Measurements from ENCODE around the gene CELF3. TPM values are rescaled to one million over a fixed set of nuclear protein-coding genes. Genes with fewer than 3 reads are reported as not detected.

The CELF3 gene
- polyA plus RNA-seq, 1 experiment: not detected

GRCh38 chr1:151728151-151729054 lies 11.8 kb upstream of the CELF3 start:
- CTCF ChIA-PET: interaction anchor here (0.6 to 1.7 kb wide), 6 partner anchors 10 to 284 kb away, joined by 3 to 7 read pairs (median 6); no protein-coding TSS in a partner anchor
- no peak overlapping the region for H3K4me3 ChIP-seq (ENCODE audit: low read depth, low read length)
- TF ChIP-seq CTCF (IDR thresholded peaks at IDR 0.05; ENCODE audit: insufficient read depth, low read depth, low read length): no peak
- peaks cover 19% of the 10 kb centered on the region for H3K27me3 ChIP-seq (ENCODE audit: control insufficient read depth, insufficient read depth, low read length)
- no peaks in the 10 kb centered on the region for H3K36me3 ChIP-seq (ENCODE audit: control insufficient read depth, insufficient read depth, low read length)
- POLR2A ChIA-PET: no interaction called here
- no peak for DNase-seq (ENCODE audit: low read depth)

- TF ChIP-seq CTCF (IDR thresholded peaks at IDR 0.05; ENCODE audit: insufficient read depth, low read depth, low read length): no peak
- Histone ChIP-seq H3K27me3 (ENCODE audit: control insufficient read depth, insufficient read depth, low read length) (peaks cover 25% of the 10 kb centered on the region), H3K36me3 (ENCODE audit: control insufficient read depth, insufficient read depth, low read length) (no peaks in the 10 kb centered on the region), H3K4me3 (ENCODE audit: low read depth, low read length) (no peak overlapping the region)
- CTCF ChIA-PET: interaction anchor here (0.7 to 1.6 kb wide), 3 partner anchors 11 to 383 kb away, joined by 3 to 6 read pairs (median 3); no protein-coding TSS in a partner anchor
- DNase-seq (ENCODE audit: low read depth): no peak
- POLR2A ChIA-PET: no interaction called here
These were observed 7.2 kb upstream of the CELF3 start for GRCh38 chr1:151723726-151724370.

- Histone ChIP-seq H3K36me3 (ENCODE audit: control insufficient read depth, insufficient read depth, low read length) (no peaks in the 10 kb centered on the region), H3K27me3 (ENCODE audit: control insufficient read depth, insufficient read depth, low read length) (peaks cover 33% of the 10 kb centered on the region), H3K4me3 (ENCODE audit: low read depth, low read length) (peak overlapping the region; percentile 33)
- CTCF ChIA-PET: interaction anchor here (0.8 to 1.6 kb wide), 4 partner anchors 13 to 381 kb away, joined by 3 to 7 read pairs (median 5); no protein-coding TSS in a partner anchor
- no peak for TF ChIP-seq CTCF (IDR thresholded peaks at IDR 0.05; ENCODE audit: insufficient read depth, low read depth, low read length)
- POLR2A ChIA-PET: interaction anchor here (0.8 kb wide), 1 partner anchor 9 kb away, joined by 5 read pairs; no protein-coding TSS in a partner anchor
- DNase-seq (ENCODE audit: low read depth): no peak
These were observed 5.3 kb upstream of the CELF3 start for GRCh38 chr1:151721788-151722510.

GRCh38 chr1:151720974-151721787 lies 4.6 kb upstream of the CELF3 start, which contains the start of gene RIIAD1:
TSS of gene RIIAD1 (plus strand) at chr1:151721522. CDS start at chr1:151721537, 15 bp downstream.
- POLR2A ChIA-PET: interaction anchor here (0.5 kb wide), 1 partner anchor 276 kb away, joined by 8 read pairs; no protein-coding TSS in a partner anchor
- no peaks in the 10 kb centered on the region for H3K36me3 ChIP-seq (ENCODE audit: control insufficient read depth, insufficient read depth, low read length)
- no peak for DNase-seq (ENCODE audit: low read depth)
- TF ChIP-seq CTCF (IDR thresholded peaks at IDR 0.05; ENCODE audit: insufficient read depth, low read depth, low read length): no peak
- H3K4me3 ChIP-seq (ENCODE audit: low read depth, low read length): peak within 1 kb of the TSS; percentile 33
- peaks cover 39% of the 10 kb centered on the region for H3K27me3 ChIP-seq (ENCODE audit: control insufficient read depth, insufficient read depth, low read length)
- CTCF ChIA-PET: interaction anchor here (0.5 to 1.4 kb wide), 5 partner anchors 10 to 127 kb away, joined by 3 to 7 read pairs (median 3); no protein-coding TSS in a partner anchor

All from BJ (cell line).